H1 (cell line): ENCODE results near the gene CACNA1A. TPM values are rescaled to one million over a fixed set of nuclear protein-coding genes. Genes with fewer than 3 reads are reported as not detected.

Source experiments
- ASH2L ChIP-seq: fragments of 200-600, 300-600 bp; sonication (generic); IDR thresholded peaks from one replicate; pipeline ENCODE4 v1.7.1; 2017; ENCODE audit warnings: low read length
- polyA plus RNA-seq, 7 experiments: library from polyadenylated mRNA; depleted of rRNA in 3 of 7; stranded (reverse) in 5 of 7; unstranded in 2 of 7; fragments of >200 nt in 5 of 7; fragments of 200-250 nt in 2 of 7; gene quantifications; 1 replicate in 5 of 7; 2 replicates in 1 of 7; 4 replicates in 1 of 7; pipeline versions ENCODE4 v1.2.1 to v1.2.3, GENCODE V29; 2011 to 2013; ENCODE audit warnings: missing spikeins in 2 of 7, mixed read lengths in 2 of 7
- total RNA-seq: library from RNA; stranded (reverse); fragmentation: NEBNext Ultra II Directional; extraction: Animal tissue kit (Norgen Biotek cat#: 25700); gene quantifications from 2 replicates; pipeline ENCODE4 v1.2.1, GENCODE V29; 2021

Gene CACNA1A
- total and polyA plus RNA-seq, 2 of the 8 experiments (the other 6 are each of a cell fraction or from before 2014, with no cell fraction given) = 10.7 to 25.3 TPM

GRCh38 chr19:13228561-13228960 is 277.7 kb downstream of the CACNA1A start (continued):
- TF ChIP-seq ASH2L = no peak
